Measurements from ENCODE around the gene TTC28. TPM values are rescaled to one million over a fixed set of nuclear protein-coding genes. Genes with fewer than 3 reads are reported as not detected.
"Not testable (repeated sequence)": the region's sequence is repeated elsewhere in the genome, so short reads cannot be mapped to it uniquely, and the experiment has no call there.

TTC28 gene
- total and polyA plus RNA-seq, 12 donors = 3.4 to 75.6 (median 28.6) TPM

- 81 to 89% (median 84%) methylated on average over 3 of the region's 3 CpGs for WGBS, 4 donors
- intact Hi-C loops (cut with DNase I) = no loop called here
- TF ChIP-seq POLR2A (IDR thresholded peaks at IDR 0.05) = no peak
- no peak for TF ChIP-seq CTCF (IDR thresholded peaks at IDR 0.05)
- Histone ChIP-seq H3K4me1 (replicated peaks in 1 of 2) (no peaks in the 10 kb centered on the region), H3K9me3 (replicated peaks in 1 of 3) (no peaks in the 10 kb centered on the region), H3K36me3 (replicated peaks in 1 of 2) (no peaks in the 10 kb centered on the region), H3K27ac (no peak overlapping the region), H3K27me3 (no peaks in the 10 kb centered on the region), H3K4me3 (no peak overlapping the region)
- no peak for DNase-seq
These were observed 457.6 kb downstream of the TTC28 start for GRCh38 chr22:28222052-28222451.

- intact Hi-C loops (cut with DNase I) = no loop called here
- Histone ChIP-seq H3K4me1 (replicated peaks in 1 of 2) (no peaks in the 10 kb centered on the region), H3K36me3 (replicated peaks in 1 of 2) (no peaks in the 10 kb centered on the region), H3K27me3 (no peaks in the 10 kb centered on the region), H3K4me3 (no peak overlapping the region), H3K27ac (no peak overlapping the region), H3K9me3 (replicated peaks in 1 of 3) (no peaks in the 10 kb centered on the region)
- TF ChIP-seq POLR2A (IDR thresholded peaks at IDR 0.05) (no peak), CTCF (IDR thresholded peaks at IDR 0.05) (no peak)
- DNase-seq = no peak
- WGBS, 4 donors = 75 to 80% (median 79%) methylated on average over 5 of the region's 5 CpGs
These were observed 458.8 kb downstream of the TTC28 start for GRCh38 chr22:28220626-28221363.

GRCh38 chr22:28217277-28217676 lies 462.4 kb downstream of the TTC28 start:
- TF ChIP-seq POLR2A (IDR thresholded peaks at IDR 0.05) = no peak
- TF ChIP-seq CTCF (IDR thresholded peaks at IDR 0.05) = no peak
- 89 to 97% (median 93%) methylated on average over 1 of the region's 1 CpG for WGBS, 4 donors
- no peaks in the 10 kb centered on the region for H3K36me3 ChIP-seq (replicated peaks in 1 of 2)
- H3K9me3 ChIP-seq (replicated peaks in 1 of 3) = no peaks in the 10 kb centered on the region
- DNase-seq = no peak
- no peak overlapping the region for H3K4me3 ChIP-seq
- intact Hi-C loops (cut with DNase I) = no loop called here
- no peaks in the 10 kb centered on the region for H3K27me3 ChIP-seq
- H3K27ac ChIP-seq = no peak overlapping the region
- no peaks in the 10 kb centered on the region for H3K4me1 ChIP-seq (replicated peaks in 1 of 2)

- H3K9me3 ChIP-seq (replicated peaks in 1 of 3); DNase-seq; H3K27me3 ChIP-seq; H3K36me3 ChIP-seq (replicated peaks in 1 of 2); H3K27ac ChIP-seq; intact Hi-C loops (cut with DNase I); H3K4me1 ChIP-seq (replicated peaks in 1 of 2); H3K4me3 ChIP-seq: not testable (repeated sequence)
- 87 to 98% (median 95%) methylated on average over 5 of the region's 5 CpGs for WGBS, 4 donors
These were observed 464.9 kb downstream of the TTC28 start for GRCh38 chr22:28214750-28215149.

- H3K27me3 ChIP-seq; H3K27ac ChIP-seq; DNase-seq; H3K4me3 ChIP-seq; H3K9me3 ChIP-seq (replicated peaks in 1 of 3); H3K36me3 ChIP-seq (replicated peaks in 1 of 2); intact Hi-C loops (cut with DNase I); H3K4me1 ChIP-seq (replicated peaks in 1 of 2): not testable (repeated sequence)
- 69 to 87% (median 85%) methylated on average over 3 to 6 of the region's 6 CpGs for WGBS, 4 donors
These were observed 470.2 kb downstream of the TTC28 start for GRCh38 chr22:28209457-28209856.
